ENCODE measurements around the gene WHRN. TPM values are rescaled to one million over a fixed set of nuclear protein-coding genes. Genes with fewer than 3 reads are reported as not detected.

Gene WHRN
- total and polyA plus RNA-seq, 2 donors (not counting 1 experiment from before 2014, with no cell fraction given) = 19.4 to 95.7 TPM

DNA sequence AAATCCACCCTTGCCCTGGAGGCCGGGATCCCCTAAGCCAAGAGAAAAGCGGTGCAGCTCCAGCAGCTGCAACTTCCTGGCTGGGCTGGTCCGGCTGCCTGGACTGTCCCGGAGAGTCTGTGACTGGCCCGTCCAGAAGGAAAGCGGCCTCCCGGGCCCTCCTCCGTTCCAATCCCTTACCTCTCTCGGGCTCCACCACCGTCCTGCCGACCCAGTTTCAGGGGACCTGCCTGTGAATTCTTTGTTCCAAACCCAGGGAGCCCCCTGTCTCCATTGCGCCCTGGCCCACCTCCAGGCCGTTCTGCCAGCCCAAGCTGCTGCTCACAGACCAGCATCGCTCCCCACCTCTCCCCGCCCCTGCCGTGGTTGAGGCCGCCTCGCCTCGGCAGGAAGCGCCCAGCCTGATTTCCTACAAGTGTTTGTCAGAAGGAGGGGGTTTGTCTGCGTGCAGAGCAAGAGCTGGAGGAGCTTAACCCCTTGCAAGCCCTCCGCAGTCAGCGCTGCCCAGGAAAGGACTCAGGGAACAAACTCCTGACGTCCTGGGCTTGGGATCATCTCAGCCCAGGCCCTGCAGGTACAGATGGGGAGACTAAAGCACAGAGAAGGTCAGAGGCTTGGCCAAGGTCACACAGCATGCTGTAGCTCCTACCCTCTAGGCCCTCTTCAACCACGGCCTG lies 117.5 kb downstream of the WHRN start, which contains the start of gene AKNA:
AKNA (minus strand) TSS at position 303 of the 677 bp plus-strand sequence. CDS start 6,649 bp downstream, outside the sequence.
- no peaks in the 10 kb centered on the region for H3K9me3 ChIP-seq (ENCODE audit: control extremely low read depth in 1 of 3, control insufficient read depth in 2 of 3, insufficient read depth in 1 of 3, low read length in 2 of 3)
- Mint-ChIP-seq H3K9me3 (ENCODE audit: insufficient read depth) (no peaks in the 10 kb centered on the region), H3K27ac (peak within 1 kb of the TSS; percentile 93), H3K4me3 (peak within 1 kb of the TSS; percentile 97), H3K4me1 (peaks cover 86% of the 10 kb centered on the region), H3K27me3 (no peaks in the 10 kb centered on the region)
- ChIA-PET POLR2A (interaction anchor here (0.6 to 9.2 kb wide), 8 partner anchors 8 to 56 kb away, joined by 3 to 135 read pairs (median 6); no protein-coding TSS in a partner anchor), CTCF (interaction anchor here (0.7 to 6.4 kb wide), 13 partner anchors 8 to 266 kb away, joined by 3 to 85 read pairs (median 10); no protein-coding TSS in a partner anchor)
- H3K4me1 ChIP-seq (ENCODE audit: control insufficient read depth in 2 of 2, insufficient read depth in 2 of 2, low read length in 2 of 2) = peaks cover 77 to 85% of the 10 kb centered on the region in 2 donors
- intact Hi-C loops (cut with micrococcal nuclease) = no loop called here
- ATAC-seq (ENCODE audit: low read depth) (peak; percentile 34), DNase-seq (peak; percentile 72)
- H3K27ac ChIP-seq (ENCODE audit: low read length in 2 of 2) = peak within 1 kb of the TSS; percentile 87 to 93
- H3K36me3 ChIP-seq (replicated peaks in 1 of 2; ENCODE audit: control extremely low read depth in 1 of 2, control insufficient read depth in 1 of 2, extremely low read depth in 1 of 2, insufficient read depth in 2 of 2, low read length in 1 of 2) = peaks cover 0 to 45% of the 10 kb centered on the region in 2 experiments
- H3K4me3 ChIP-seq (ENCODE audit: control extremely low read depth in 1 of 5, extremely low read depth in 1 of 5, insufficient read depth in 1 of 5, low read depth in 2 of 5, low read length in 4 of 5) = peak within 1 kb of the TSS; percentile 75 to 96 (median 89)
- under 1% methylated on average over 22 of the region's 25 CpGs for WGBS (ENCODE audit: insufficient coverage)
- H3K79me2 ChIP-seq (ENCODE audit: control insufficient read depth, insufficient read depth, low read length) = peaks cover 100% of the 10 kb centered on the region
- peak within 1 kb of the TSS; percentile 77 for H3K9ac ChIP-seq (ENCODE audit: low read length)
- no peak within 1 kb of the TSS for H2AFZ ChIP-seq (ENCODE audit: insufficient read depth, low read depth, low read length, poor library complexity, severe bottlenecking)
- no peaks in the 10 kb centered on the region for H3K27me3 ChIP-seq (replicated peaks in 1 of 4; ENCODE audit: control extremely low read depth in 1 of 4, control insufficient read depth in 3 of 4, insufficient read depth in 4 of 4, low read length in 3 of 4)
- H4K20me1 ChIP-seq (ENCODE audit: control insufficient read depth, insufficient read depth, low read length, poor library complexity, severe bottlenecking) = peaks cover 79% of the 10 kb centered on the region
- H3K4me2 ChIP-seq (replicated peaks; ENCODE audit: low read depth, low read length, poor library complexity, severe bottlenecking) = peak within 1 kb of the TSS; percentile 87
- TF ChIP-seq, protein P1, sequence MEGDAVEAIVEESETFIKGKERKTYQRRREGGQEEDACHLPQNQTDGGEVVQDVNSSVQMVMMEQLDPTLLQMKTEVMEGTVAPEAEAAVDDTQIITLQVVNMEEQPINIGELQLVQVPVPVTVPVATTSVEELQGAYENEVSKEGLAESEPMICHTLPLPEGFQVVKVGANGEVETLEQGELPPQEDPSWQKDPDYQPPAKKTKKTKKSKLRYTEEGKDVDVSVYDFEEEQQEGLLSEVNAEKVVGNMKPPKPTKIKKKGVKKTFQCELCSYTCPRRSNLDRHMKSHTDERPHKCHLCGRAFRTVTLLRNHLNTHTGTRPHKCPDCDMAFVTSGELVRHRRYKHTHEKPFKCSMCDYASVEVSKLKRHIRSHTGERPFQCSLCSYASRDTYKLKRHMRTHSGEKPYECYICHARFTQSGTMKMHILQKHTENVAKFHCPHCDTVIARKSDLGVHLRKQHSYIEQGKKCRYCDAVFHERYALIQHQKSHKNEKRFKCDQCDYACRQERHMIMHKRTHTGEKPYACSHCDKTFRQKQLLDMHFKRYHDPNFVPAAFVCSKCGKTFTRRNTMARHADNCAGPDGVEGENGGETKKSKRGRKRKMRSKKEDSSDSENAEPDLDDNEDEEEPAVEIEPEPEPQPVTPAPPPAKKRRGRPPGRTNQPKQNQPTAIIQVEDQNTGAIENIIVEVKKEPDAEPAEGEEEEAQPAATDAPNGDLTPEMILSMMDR (IDR thresholded peaks at IDR 0.05) = no peak
- no peak for TF ChIP-seq EZH2 (IDR thresholded peaks at IDR 0.05; ENCODE audit: borderline replicate concordance, insufficient read depth, low read depth, low read length, poor library complexity, severe bottlenecking)
